ENCODE measurements around the gene SUV39H1. TPM values are rescaled to one million over a fixed set of nuclear protein-coding genes. Genes with fewer than 3 reads are reported as not detected.
"Not testable (repeated sequence)": the region's sequence is repeated elsewhere in the genome, so short reads cannot be mapped to it uniquely, and the experiment has no call there.

SUV39H1 gene
- total RNA-seq, 1 donor from 2014 or later = 9.4 TPM

DNA sequence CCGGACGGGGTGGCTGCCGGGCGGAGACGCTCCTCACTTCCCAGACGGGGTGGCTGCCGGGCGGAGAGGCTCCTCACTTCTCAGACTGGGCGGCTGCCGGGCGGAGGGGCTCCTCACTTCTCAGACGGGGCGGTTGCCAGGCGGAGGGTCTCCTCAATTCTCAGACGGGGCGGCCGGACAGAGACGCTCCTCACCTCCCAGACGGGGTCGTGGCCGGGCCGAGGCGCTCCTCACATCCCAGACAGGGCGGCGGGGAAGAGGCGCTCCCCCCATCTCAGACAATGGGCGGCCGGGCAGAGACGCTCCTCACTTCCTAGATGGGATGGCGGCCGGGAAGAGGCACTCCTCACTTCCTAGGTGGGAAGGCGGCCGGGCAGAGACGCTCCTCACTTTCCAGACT, 36.8 kb upstream of the SUV39H1 start:
- H3K36me3 ChIP-seq, H3K4me1 Mint-ChIP-seq: not testable (repeated sequence)
- peaks cover 22% of the 10 kb centered on the region for H3K9me3 Mint-ChIP-seq

DNA sequence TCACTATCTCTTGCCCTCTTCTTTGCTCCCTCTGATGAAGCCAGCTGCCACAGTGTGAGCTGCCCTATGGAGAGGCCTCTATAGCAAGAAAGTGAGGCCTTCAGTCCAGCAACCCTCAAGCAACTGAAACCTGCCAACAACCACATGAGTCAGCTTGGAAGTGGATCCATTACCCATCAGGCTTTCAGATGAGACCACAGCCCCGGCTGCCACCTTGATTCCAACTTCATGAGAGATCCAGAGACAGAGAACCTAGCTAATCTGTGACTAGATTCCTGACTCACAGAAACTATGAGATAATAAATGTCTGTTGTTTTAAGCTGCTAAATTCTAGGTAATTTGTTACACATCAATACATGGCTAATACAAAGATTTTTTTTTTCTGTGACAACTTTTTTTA, 33.3 kb upstream of the SUV39H1 start:
- Histone ChIP-seq H3K9ac (no peak overlapping the region), H3F3A (ENCODE audit: low read depth) (no peaks in the 10 kb centered on the region), H3K4me3 (no peak overlapping the region), H3K9me3 (ENCODE audit: low read depth) (no peaks in the 10 kb centered on the region), H3K27me3 (no peaks in the 10 kb centered on the region), H3K4me1 (no peaks in the 10 kb centered on the region), H2AFZ (replicated peaks) (no peak overlapping the region), H3K36me3 (no peaks in the 10 kb centered on the region), H3K79me2 (ENCODE audit: low read depth) (no peaks in the 10 kb centered on the region), H3K4me2 (no peak overlapping the region), H3K27ac (no peak overlapping the region), H4K20me1 (ENCODE audit: low read depth) (no peaks in the 10 kb centered on the region)
- H3K4me3 Mint-ChIP-seq = no peak overlapping the region
- no peaks in the 10 kb centered on the region for H3K27me3 Mint-ChIP-seq (ENCODE audit: insufficient read depth, low read depth)
- no peaks in the 10 kb centered on the region for H3K36me3 Mint-ChIP-seq
- peaks cover 11% of the 10 kb centered on the region for H3K9me3 Mint-ChIP-seq
- H3K4me1 Mint-ChIP-seq = no peaks in the 10 kb centered on the region
- DNase-seq (ENCODE audit: low spot score) = no peak
- TF ChIP-seq EZH2phosphoT487 (IDR thresholded peaks at IDR 0.05) (no peak), CTCF (IDR thresholded peaks at IDR 0.05) (no peak), EZH2 (IDR thresholded peaks at IDR 0.05) (no peak)
- H3K27ac Mint-ChIP-seq = no peak overlapping the region

More for the DNA sequence above, 36.8 kb upstream of the SUV39H1 start:
- not testable (repeated sequence) for H2AFZ ChIP-seq (replicated peaks); DNase-seq (ENCODE audit: low spot score); H3K27me3 Mint-ChIP-seq (ENCODE audit: insufficient read depth, low read depth); H3K27ac ChIP-seq; H3K36me3 Mint-ChIP-seq; H3K4me3 Mint-ChIP-seq; H3K4me1 ChIP-seq; H3K27me3 ChIP-seq; H4K20me1 ChIP-seq (ENCODE audit: low read depth); H3K9me3 ChIP-seq (ENCODE audit: low read depth); H3K79me2 ChIP-seq (ENCODE audit: low read depth); H3F3A ChIP-seq (ENCODE audit: low read depth); H3K4me2 ChIP-seq; H3K27ac Mint-ChIP-seq; H3K9ac ChIP-seq; H3K4me3 ChIP-seq

DNA sequence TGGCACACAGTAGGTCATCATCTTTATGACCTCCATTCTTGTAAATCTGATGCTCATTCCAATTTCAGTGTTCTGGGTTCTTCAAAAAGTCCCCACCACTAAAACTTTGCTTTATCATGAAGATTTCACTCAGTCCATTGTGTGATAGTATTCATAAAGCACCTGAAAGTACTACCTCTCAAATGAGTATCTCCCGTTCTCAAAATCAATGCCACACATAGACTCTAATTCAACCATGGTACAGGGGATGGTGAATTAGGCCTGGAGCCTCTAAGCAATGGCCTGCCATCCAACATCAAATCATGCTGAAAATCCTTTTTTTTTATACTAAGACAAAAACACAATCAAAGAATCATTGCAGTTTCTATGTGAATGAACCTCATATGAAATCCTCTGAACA, 32.4 kb upstream of the SUV39H1 start:
- no peak overlapping the region for H3K9ac ChIP-seq
- no peaks in the 10 kb centered on the region for H4K20me1 ChIP-seq (ENCODE audit: low read depth)
- peaks cover 11% of the 10 kb centered on the region for H3K9me3 Mint-ChIP-seq
- DNase-seq (ENCODE audit: low spot score) = no peak
- H3K36me3 ChIP-seq = no peaks in the 10 kb centered on the region
- no peaks in the 10 kb centered on the region for H3K4me1 Mint-ChIP-seq
- TF ChIP-seq EZH2phosphoT487 (IDR thresholded peaks at IDR 0.05) (no peak), EZH2 (IDR thresholded peaks at IDR 0.05) (no peak), CTCF (IDR thresholded peaks at IDR 0.05) (no peak)
- H3K36me3 Mint-ChIP-seq = no peaks in the 10 kb centered on the region
- no peak overlapping the region for H3K4me3 ChIP-seq
- H3K4me1 ChIP-seq = no peaks in the 10 kb centered on the region
- no peaks in the 10 kb centered on the region for H3F3A ChIP-seq (ENCODE audit: low read depth)
- H3K27ac Mint-ChIP-seq = no peak overlapping the region
- no peaks in the 10 kb centered on the region for H3K27me3 Mint-ChIP-seq (ENCODE audit: insufficient read depth, low read depth)
- H3K27ac ChIP-seq = no peak overlapping the region
- H3K27me3 ChIP-seq = no peaks in the 10 kb centered on the region
- H3K4me2 ChIP-seq = no peak overlapping the region
- no peak overlapping the region for H2AFZ ChIP-seq (replicated peaks)
- no peaks in the 10 kb centered on the region for H3K9me3 ChIP-seq (ENCODE audit: low read depth)
- H3K79me2 ChIP-seq (ENCODE audit: low read depth) = no peaks in the 10 kb centered on the region
- no peak overlapping the region for H3K4me3 Mint-ChIP-seq

GRCh38 chrX:48665991-48666390, 30.5 kb upstream of the SUV39H1 start:
- Histone ChIP-seq H4K20me1 (ENCODE audit: low read depth) (no peaks in the 10 kb centered on the region), H3K4me1 (no peaks in the 10 kb centered on the region), H3K27me3 (no peaks in the 10 kb centered on the region), H3K27ac (no peak overlapping the region), H3K9ac (no peak overlapping the region), H2AFZ (replicated peaks) (no peak overlapping the region), H3K79me2 (ENCODE audit: low read depth) (no peaks in the 10 kb centered on the region), H3K36me3 (no peaks in the 10 kb centered on the region), H3K4me2 (no peak overlapping the region), H3K4me3 (no peak overlapping the region), H3K9me3 (ENCODE audit: low read depth) (no peaks in the 10 kb centered on the region), H3F3A (ENCODE audit: low read depth) (no peaks in the 10 kb centered on the region)
- Mint-ChIP-seq H3K4me3 (no peak overlapping the region), H3K27ac (no peak overlapping the region), H3K27me3 (ENCODE audit: insufficient read depth, low read depth) (no peaks in the 10 kb centered on the region), H3K4me1 (no peaks in the 10 kb centered on the region), H3K9me3 (peaks cover 5% of the 10 kb centered on the region), H3K36me3 (no peaks in the 10 kb centered on the region)
- TF ChIP-seq EZH2 (IDR thresholded peaks at IDR 0.05) = no peak
- no peak for TF ChIP-seq EZH2phosphoT487 (IDR thresholded peaks at IDR 0.05)
- no peak for TF ChIP-seq CTCF (IDR thresholded peaks at IDR 0.05)
- no peak for DNase-seq (ENCODE audit: low spot score)
